Measurements from ENCODE around the gene FBN2.

- no peak for TF ChIP-seq EZH2 (IDR thresholded peaks at IDR 0.05; ENCODE audit: insufficient read depth, poor library complexity, severe bottlenecking)
- no peak for TF ChIP-seq EZH2phosphoT487 (IDR thresholded peaks at IDR 0.05; ENCODE audit: insufficient read depth, low read depth)
Observed at GRCh38 chr5:128345247-128345646, 192.8 kb downstream of the FBN2 start.
